Lower lobe of right lung (tissue), 2 donors: Measurements from ENCODE around the gene CEMIP. TPM values are rescaled to one million over a fixed set of nuclear protein-coding genes. Genes with fewer than 3 reads are reported as not detected.

Experiments
- ATAC-seq, 2 donors: fragments of 200-7000 bp; cut with Tn5 transposase; one replicate each; pipeline ENCODE4 v1.9.1; 2020 to 2022; ENCODE audit warnings: mild to moderate bottlenecking in 2 of 2, moderate library complexity in 2 of 2
- DNase-seq: peaks from one replicate; pipeline ENCODE4 v3.0.0-alpha.2; 2020
- H3K27ac ChIP-seq: fragments of 200-600 bp; one replicate; pipeline ENCODE4 v1.8.0; 2022
- H3K27me3 ChIP-seq: fragments of 200-600 bp; one replicate; pipeline ENCODE4 v1.8.0; 2022; ENCODE audit warnings: low read depth
- H3K36me3 ChIP-seq: fragments of 200-600 bp; one replicate; pipeline ENCODE4 v1.8.0; 2022; ENCODE audit warnings: mild to moderate bottlenecking
- H3K4me1 ChIP-seq: fragments of 200-600 bp; one replicate; pipeline ENCODE4 v1.8.0; 2022
- H3K4me3 ChIP-seq: fragments of 200-600 bp; one replicate; pipeline ENCODE4 v1.8.0; 2022; ENCODE audit warnings: mild to moderate bottlenecking
- H3K9me3 ChIP-seq: fragments of 200-600 bp; one replicate; pipeline ENCODE4 v1.8.0; 2022
- CTCF ChIP-seq: fragments of 200-600 bp; IDR thresholded peaks from one replicate; pipeline ENCODE4 v1.8.0; 2022; ENCODE audit warnings: antibody characterized with exemption, mild to moderate bottlenecking
- intact Hi-C: fragments of 100-400 bp; cut with DNase I; formaldehyde crosslinking; loops from one replicate; pipeline ENCODE4 v1.11.0; 2022
- total RNA-seq: library from RNA; stranded (reverse); fragmentation: NEBNext Ultra II Directional; extraction: Animal tissue kit (Norgen Biotek cat#: 25700); gene quantifications from one replicate; pipeline ENCODE4 v1.2.1, GENCODE V29; 2021
- donor health status: DM: no; HTN: yes; CAD: no; lungs with severe emphysema.

CEMIP gene
- total RNA-seq, 1 donor from 2014 or later, result 7.3 TPM

GRCh38 chr15:80891006-80891405 lies 111.8 kb downstream of the CEMIP start:
- H3K27me3 ChIP-seq, result no peaks in the 10 kb centered on the region
- intact Hi-C loops, result no loop called here
- no peak for DNase-seq

GRCh38 chr15:80892414-80892813 lies 113.2 kb downstream of the CEMIP start:
- no peak for ATAC-seq
- Histone ChIP-seq H3K27ac (no peak overlapping the region), H3K4me1 (no peaks in the 10 kb centered on the region), H3K27me3 (no peaks in the 10 kb centered on the region), H3K9me3 (no peaks in the 10 kb centered on the region), H3K4me3 (no peak overlapping the region), H3K36me3 (peaks cover 3% of the 10 kb centered on the region)
- no peak for TF ChIP-seq CTCF
- no peak for DNase-seq
- intact Hi-C loops, result no loop called here

More at GRCh38 chr15:80891006-80891405, 111.8 kb downstream of the CEMIP start:
- TF ChIP-seq CTCF, result no peak
- no peak for ATAC-seq
- Histone ChIP-seq H3K4me1 (no peaks in the 10 kb centered on the region), H3K36me3 (peaks cover 3% of the 10 kb centered on the region), H3K9me3 (no peaks in the 10 kb centered on the region), H3K4me3 (no peak overlapping the region), H3K27ac (no peak overlapping the region)

GRCh38 chr15:80893777-80894176 lies 114.6 kb downstream of the CEMIP start:
- Histone ChIP-seq H3K27ac (no peak overlapping the region), H3K9me3 (no peaks in the 10 kb centered on the region), H3K36me3 (peaks cover 3% of the 10 kb centered on the region), H3K4me1 (no peaks in the 10 kb centered on the region), H3K4me3 (no peak overlapping the region), H3K27me3 (no peaks in the 10 kb centered on the region)
- intact Hi-C loops, result no loop called here
- no peak for ATAC-seq
- TF ChIP-seq CTCF, result no peak
- no peak for DNase-seq

- no peak for ATAC-seq
Observed at GRCh38 chr15:80895091-80895490, 115.9 kb downstream of the CEMIP start.

GRCh38 chr15:80895965-80896364 lies 116.8 kb downstream of the CEMIP start:
- H3K36me3 ChIP-seq, result peaks cover 3% of the 10 kb centered on the region
- TF ChIP-seq CTCF, result no peak
- no peak for DNase-seq
- intact Hi-C loops, result no loop called here
- H3K4me3 ChIP-seq, result no peak overlapping the region
- H3K27me3 ChIP-seq, result no peaks in the 10 kb centered on the region
- H3K27ac ChIP-seq, result no peak overlapping the region
- ATAC-seq, result no peak
- no peaks in the 10 kb centered on the region for H3K4me1 ChIP-seq
- H3K9me3 ChIP-seq, result no peaks in the 10 kb centered on the region

More at GRCh38 chr15:80895091-80895490, 115.9 kb downstream of the CEMIP start:
- no peaks in the 10 kb centered on the region for H3K9me3 ChIP-seq
- H3K4me3 ChIP-seq, result no peak overlapping the region
- H3K36me3 ChIP-seq, result peaks cover 3% of the 10 kb centered on the region
- H3K4me1 ChIP-seq, result no peaks in the 10 kb centered on the region
- no peak for TF ChIP-seq CTCF
- no peak for DNase-seq
- H3K27ac ChIP-seq, result no peak overlapping the region
- intact Hi-C loops, result no loop called here
- H3K27me3 ChIP-seq, result no peaks in the 10 kb centered on the region

GRCh38 chr15:80898040-80898439 lies 118.9 kb downstream of the CEMIP start:
- H3K4me1 ChIP-seq, result no peaks in the 10 kb centered on the region
- ATAC-seq, result no peak
- no peak overlapping the region for H3K27ac ChIP-seq
- no peak overlapping the region for H3K4me3 ChIP-seq
- no peak for TF ChIP-seq CTCF
- no peaks in the 10 kb centered on the region for H3K27me3 ChIP-seq
- H3K36me3 ChIP-seq, result peaks cover 3% of the 10 kb centered on the region
- DNase-seq, result no peak
- H3K9me3 ChIP-seq, result no peaks in the 10 kb centered on the region
- intact Hi-C loops, result no loop called here
